HCT116 (cell line): ENCODE measurements around the gene GGA1.

Source experiments
- CTCF ChIP-seq, 3 experiments: fragments of 200-600 bp in 1 of 3; sonication (generic) in 1 of 3; IDR thresholded peaks in 2 of 3; conservative IDR thresholded peaks in 1 of 3; 2 replicates each; pipeline ENCODE4 v1.5.1; 2012 to 2017; ENCODE audit warnings: low read depth in 2 of 3, low read length in 2 of 3, antibody characterized with exemption in 1 of 3, borderline replicate concordance in 1 of 3, control low read depth in 1 of 3, mild to moderate bottlenecking in 1 of 3, mixed read lengths in 1 of 3, mixed run types in 1 of 3, moderate library complexity in 1 of 3; ENCODE audit not compliant: insufficient read depth in 1 of 3
- ELF1 ChIP-seq: IDR thresholded peaks from 2 replicates; pipeline ENCODE4 v1.6.1; 2012; ENCODE audit warnings: low read depth, borderline replicate concordance
- EZH2phosphoT487 ChIP-seq: fragments of 200-600 bp; IDR thresholded peaks from 2 replicates; pipeline ENCODE4 v1.6.1; 2018; ENCODE audit warnings: antibody characterized with exemption, borderline replicate concordance
- POLR2A ChIP-seq: IDR thresholded peaks from 2 replicates; pipeline ENCODE4 v1.7.0; 2011; ENCODE audit warnings: borderline replicate concordance; ENCODE audit not compliant: insufficient read depth, insufficient read length; ENCODE audit errors: extremely low read depth

GRCh38 chr22:37636186-37636948 lies 27.7 kb downstream of the GGA1 start:
- TF ChIP-seq POLR2A = no peak
- TF ChIP-seq EZH2phosphoT487 = no peak
- TF ChIP-seq ELF1 = no peak
- TF ChIP-seq CTCF (IDR thresholded peaks at IDR 0.05 in 2 of 3, conservative IDR thresholded peaks at IDR 0.05 in 1 of 3; ENCODE audit: borderline replicate concordance in 1 of 3, insufficient read depth in 1 of 3, low read depth in 2 of 3, low read length in 2 of 3) = peak in 2 of 3 experiments; percentile 29 to 48; a peak in 3 of 6 replicates
